OCI-LY1 (cell line): ENCODE data around the gene MAP1S.

Experiments used
- CTCF ChIP-seq: fragments of 200-600 bp; sonication (generic), shearing (Covaris generic); IDR thresholded peaks from 2 replicates; pipeline ENCODE4 v1.5.1; 2017; ENCODE audit warnings: mild to moderate bottlenecking, antibody characterized with exemption, low read length, moderate library complexity, mixed read lengths
- EZH2 ChIP-seq: fragments of 200-600 bp; sonication (generic), shearing (Covaris generic); IDR thresholded peaks from 2 replicates; pipeline ENCODE4 v1.8.0; 2017; ENCODE audit warnings: borderline replicate concordance, mixed run types, mild to moderate bottlenecking, antibody characterized with exemption, low read length, moderate library complexity, mixed read lengths

GRCh38 chr19:17749912-17750317, 30.6 kb downstream of the MAP1S start:
- TF ChIP-seq CTCF (no peak), EZH2 (no peak)
